NCI-H2081 treated with DMSO at 0.1 percent for 48 hours (cell line): ENCODE measurements around the gene PALLD.

Experiments
- DNase-seq: peaks from one replicate; lab custom pipeline; 2025; lab: John Stamatoyannopoulos, UW

PALLD gene

GRCh38 chr4:168852933-168853713 is 356.3 kb downstream of the PALLD start:
- no peak for DNase-seq

GRCh38 chr4:168853770-168854169 is 356.9 kb downstream of the PALLD start:
- DNase-seq = no peak

- no peak for DNase-seq
Observed at GRCh38 chr4:168854350-168854921, 357.6 kb downstream of the PALLD start.

- no peak for DNase-seq
Observed at GRCh38 chr4:168856312-168856711, 359.5 kb downstream of the PALLD start.

GRCh38 chr4:168857009-168857408 is 360.2 kb downstream of the PALLD start:
- DNase-seq = no peak

- DNase-seq = no peak
Observed at GRCh38 chr4:168857546-168858314, 360.9 kb downstream of the PALLD start.

GRCh38 chr4:168859100-168859499 is 362.2 kb downstream of the PALLD start:
- no peak for DNase-seq

- no peak for DNase-seq
Observed at GRCh38 chr4:168859888-168860694, 363.2 kb downstream of the PALLD start.

- no peak for DNase-seq
Observed at GRCh38 chr4:168860827-168861226, 364.0 kb downstream of the PALLD start.

GRCh38 chr4:168863719-168864647 is 367.1 kb downstream of the PALLD start:
- no peak for DNase-seq

- DNase-seq = no peak
Observed at GRCh38 chr4:168864821-168865541, 368.1 kb downstream of the PALLD start.

- DNase-seq = no peak
Observed at GRCh38 chr4:168865854-168866253, 369.0 kb downstream of the PALLD start.

- DNase-seq = no peak
Observed at GRCh38 chr4:168866635-168867034, 369.8 kb downstream of the PALLD start.

- DNase-seq = no peak
Observed at GRCh38 chr4:168867128-168867527, 370.3 kb downstream of the PALLD start.

GRCh38 chr4:168868044-168868781 is 371.4 kb downstream of the PALLD start:
- DNase-seq = no peak

GRCh38 chr4:168868802-168869201 is 371.9 kb downstream of the PALLD start:
- no peak for DNase-seq

- DNase-seq = no peak
Observed at GRCh38 chr4:168870004-168870403, 373.2 kb downstream of the PALLD start.

- no peak for DNase-seq
Observed at GRCh38 chr4:168871632-168872031, 374.8 kb downstream of the PALLD start.

GRCh38 chr4:168874083-168874482 is 377.2 kb downstream of the PALLD start:
- DNase-seq = no peak

- no peak for DNase-seq
Observed at GRCh38 chr4:168876106-168876505, 379.3 kb downstream of the PALLD start.
